ENCODE measurements around the gene GRID1.

GRID1 gene

DNA sequence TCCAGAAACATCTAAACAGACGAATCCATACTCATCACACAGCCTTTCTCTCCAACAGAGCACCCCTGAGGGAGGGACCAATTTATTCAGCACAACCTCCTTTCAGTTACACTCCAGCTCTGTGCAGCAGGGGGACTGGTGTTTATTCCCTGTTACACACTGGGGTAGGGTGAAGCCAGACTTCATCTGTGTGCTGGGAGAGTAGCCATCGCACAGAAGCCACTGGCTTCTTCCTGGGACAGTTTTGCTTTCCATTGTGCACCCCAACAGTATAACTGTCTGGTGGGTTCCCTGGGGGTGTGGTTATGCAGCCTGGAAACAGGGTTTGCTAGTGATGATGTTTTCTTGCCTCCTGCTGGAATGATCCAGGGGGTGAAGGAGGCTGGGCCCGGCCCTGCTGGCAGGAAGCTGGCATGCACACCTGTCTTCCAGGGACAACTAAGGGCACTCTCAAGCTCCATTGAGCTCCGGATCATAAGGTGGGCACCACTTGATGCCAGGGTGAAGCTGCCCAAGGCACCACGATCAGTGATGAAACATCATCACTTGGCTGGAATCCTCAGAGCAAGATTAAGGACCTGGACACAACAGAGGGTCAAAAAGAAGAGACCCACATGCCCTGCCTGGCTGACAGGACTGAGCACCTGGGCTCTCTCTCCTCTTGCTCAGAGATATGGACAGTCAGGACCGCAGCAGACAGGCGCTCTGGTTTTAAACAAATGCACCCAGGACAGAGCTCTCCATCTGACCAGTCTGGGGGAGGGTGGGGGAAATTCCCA lies 293.2 kb downstream of the GRID1 start:
- TF ChIP-seq CTCF (conservative IDR thresholded peaks at IDR 0.05; ENCODE audit: control insufficient read depth, insufficient read depth, low read depth, low read length): no peak
- no peak overlapping the region for H3K4me3 ChIP-seq (ENCODE audit: control insufficient read depth, low read depth, low read length)
- no peak for DNase-seq (ENCODE audit: low read depth)

DNA sequence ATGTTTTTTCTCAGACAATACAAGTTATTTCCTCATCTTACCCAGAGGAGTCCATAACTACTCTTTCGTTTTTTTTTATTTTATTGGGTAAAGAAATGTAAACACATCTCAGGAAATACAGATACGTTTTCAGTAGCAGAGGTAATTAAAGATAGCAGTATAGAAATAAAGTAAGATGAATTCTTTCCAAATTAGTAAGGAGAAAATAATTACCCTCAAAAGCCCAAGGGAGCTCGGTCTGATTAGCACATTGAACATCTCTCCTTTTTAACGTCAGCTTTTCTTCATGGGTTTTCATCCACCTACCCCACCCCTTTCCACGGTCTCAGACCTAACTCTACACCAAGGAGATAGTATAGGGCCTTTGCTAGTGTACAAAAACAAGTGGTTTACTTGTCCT lies 294.2 kb downstream of the GRID1 start:
- DNase-seq (ENCODE audit: low read depth): no peak
- no peak for TF ChIP-seq CTCF (conservative IDR thresholded peaks at IDR 0.05; ENCODE audit: control insufficient read depth, insufficient read depth, low read depth, low read length)
- H3K4me3 ChIP-seq (ENCODE audit: control insufficient read depth, low read depth, low read length): no peak overlapping the region

DNA sequence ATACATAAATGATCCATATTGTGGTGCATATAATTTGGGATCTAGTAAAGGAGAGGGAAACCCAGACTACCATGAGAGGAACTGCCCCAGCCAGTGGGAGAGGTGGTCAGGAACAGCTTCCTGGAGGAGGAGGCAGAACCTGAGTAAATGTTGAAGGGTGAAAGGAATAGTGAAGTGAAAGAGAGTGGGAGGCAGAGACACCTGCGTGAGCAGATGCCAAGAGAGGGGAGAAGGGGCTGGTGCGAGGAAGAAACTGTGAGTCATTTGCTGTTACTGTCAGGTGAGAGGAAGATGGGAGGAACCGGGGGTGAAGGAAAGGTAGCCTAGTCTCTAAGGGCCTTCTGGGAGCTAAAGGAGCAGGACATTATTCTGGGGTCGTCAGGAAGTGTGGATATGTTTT lies 294.8 kb downstream of the GRID1 start:
- DNase-seq (ENCODE audit: low read depth): no peak
- H3K4me3 ChIP-seq (ENCODE audit: control insufficient read depth, low read depth, low read length): no peak overlapping the region
- no peak for TF ChIP-seq CTCF (conservative IDR thresholded peaks at IDR 0.05; ENCODE audit: control insufficient read depth, insufficient read depth, low read depth, low read length)

- no peak for TF ChIP-seq CTCF (conservative IDR thresholded peaks at IDR 0.05; ENCODE audit: control insufficient read depth, insufficient read depth, low read depth, low read length)
- H3K4me3 ChIP-seq (ENCODE audit: control insufficient read depth, low read depth, low read length): no peak overlapping the region
- no peak for DNase-seq (ENCODE audit: low read depth)
These were observed 295.4 kb downstream of the GRID1 start for GRCh38 chr10:86071145-86071544.

DNA sequence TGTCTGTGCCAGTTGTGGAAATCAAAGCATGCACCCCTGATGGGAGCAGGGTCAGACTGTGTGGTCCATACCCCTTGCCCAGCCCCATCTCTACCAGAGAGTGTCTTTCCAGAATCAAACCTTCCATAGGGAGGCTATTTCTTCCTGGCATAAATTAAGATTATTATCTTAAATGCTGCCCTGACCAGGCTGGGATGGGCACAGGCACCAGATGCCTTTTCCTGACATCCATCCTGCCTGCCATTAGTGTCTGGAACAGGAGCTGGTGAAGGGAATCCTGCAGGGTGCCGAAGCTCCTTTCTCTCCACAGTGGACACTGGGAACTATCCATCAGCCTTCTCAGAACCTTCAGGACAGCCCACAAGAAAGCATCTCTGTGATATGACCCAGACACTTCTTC lies 296.3 kb downstream of the GRID1 start:
- no peak for DNase-seq (ENCODE audit: low read depth)
- H3K4me3 ChIP-seq (ENCODE audit: control insufficient read depth, low read depth, low read length): no peak overlapping the region
- no peak for TF ChIP-seq CTCF (conservative IDR thresholded peaks at IDR 0.05; ENCODE audit: control insufficient read depth, insufficient read depth, low read depth, low read length)

- no peak for TF ChIP-seq CTCF (conservative IDR thresholded peaks at IDR 0.05; ENCODE audit: control insufficient read depth, insufficient read depth, low read depth, low read length)
- no peak overlapping the region for H3K4me3 ChIP-seq (ENCODE audit: control insufficient read depth, low read depth, low read length)
- DNase-seq (ENCODE audit: low read depth): no peak
These were observed 298.2 kb downstream of the GRID1 start for GRCh38 chr10:86068231-86069054.

Measured in fibroblast of mammary gland (primary cell).